ENCODE data around the gene TXNDC2. TPM values are rescaled to one million over a fixed set of nuclear protein-coding genes. Genes with fewer than 3 reads are reported as not detected.
A peak's percentile ranks its signal among the peaks of the same experiment; 100 is the strongest.

Gene TXNDC2
- total RNA-seq, 2 donors from 2014 or later, result 0.35 to 8.8 TPM

- DNase-seq (ENCODE audit: low spot score) (no peak), ATAC-seq (ENCODE audit: insufficient number of reproducible peaks, low FRiP score, low read depth) (no peak)
- H3K4me1 ChIP-seq (ENCODE audit: control insufficient read depth in 1 of 2, low read depth in 2 of 2), result peaks cover 68 to 95% of the 10 kb centered on the region in 2 donors
- H3K27ac ChIP-seq, result peak overlapping the region in 1 of 2 donors; percentile 83
- H3K36me3 ChIP-seq, result no peaks in the 10 kb centered on the region
- H3K27me3 ChIP-seq (replicated peaks; ENCODE audit: insufficient read depth), result no peaks in the 10 kb centered on the region
- no peaks in the 10 kb centered on the region for H3K9me3 ChIP-seq
- TF ChIP-seq CTCF (IDR thresholded peaks at IDR 0.05), result no peak
- H3K4me3 ChIP-seq, result no peak overlapping the region
Observed at GRCh38 chr18:9927392-9928063, 41.8 kb downstream of the TXNDC2 start.

GRCh38 chr18:9928646-9929259 is 43.0 kb downstream of the TXNDC2 start:
- H3K9me3 ChIP-seq, result no peaks in the 10 kb centered on the region
- H3K36me3 ChIP-seq, result no peaks in the 10 kb centered on the region
- peaks cover 57 to 87% of the 10 kb centered on the region in 2 donors for H3K4me1 ChIP-seq (ENCODE audit: control insufficient read depth in 1 of 2, low read depth in 2 of 2)
- H3K4me3 ChIP-seq, result no peak overlapping the region
- ATAC-seq (ENCODE audit: insufficient number of reproducible peaks, low FRiP score, low read depth), result no peak
- H3K27ac ChIP-seq, result peak overlapping the region in 1 of 2 donors; percentile 35
- no peaks in the 10 kb centered on the region for H3K27me3 ChIP-seq (replicated peaks; ENCODE audit: insufficient read depth)
- DNase-seq (ENCODE audit: low spot score), result no peak
- TF ChIP-seq CTCF (IDR thresholded peaks at IDR 0.05), result no peak

- Histone ChIP-seq H3K36me3 (no peaks in the 10 kb centered on the region), H3K27me3 (replicated peaks; ENCODE audit: insufficient read depth) (no peaks in the 10 kb centered on the region), H3K4me1 (ENCODE audit: control insufficient read depth in 1 of 2, low read depth in 2 of 2) (peaks cover 49 to 73% of the 10 kb centered on the region in 2 donors), H3K27ac (no peak overlapping the region), H3K4me3 (no peak overlapping the region), H3K9me3 (no peaks in the 10 kb centered on the region)
- TF ChIP-seq CTCF (IDR thresholded peaks at IDR 0.05), result no peak
- no peak for ATAC-seq (ENCODE audit: insufficient number of reproducible peaks, low FRiP score, low read depth)
- no peak for DNase-seq (ENCODE audit: low spot score)
Observed at GRCh38 chr18:9930299-9930884, 44.6 kb downstream of the TXNDC2 start.

GRCh38 chr18:9931146-9931545 is 45.4 kb downstream of the TXNDC2 start:
- no peaks in the 10 kb centered on the region for H3K36me3 ChIP-seq
- no peak for TF ChIP-seq CTCF (IDR thresholded peaks at IDR 0.05)
- H3K4me3 ChIP-seq, result no peak overlapping the region
- no peak overlapping the region for H3K27ac ChIP-seq
- DNase-seq (ENCODE audit: low spot score) (no peak), ATAC-seq (ENCODE audit: insufficient number of reproducible peaks, low FRiP score, low read depth) (no peak)
- H3K9me3 ChIP-seq, result no peaks in the 10 kb centered on the region
- H3K27me3 ChIP-seq (replicated peaks; ENCODE audit: insufficient read depth), result no peaks in the 10 kb centered on the region
- H3K4me1 ChIP-seq (ENCODE audit: control insufficient read depth in 1 of 2, low read depth in 2 of 2), result peaks cover 42 to 66% of the 10 kb centered on the region in 2 donors

- Histone ChIP-seq H3K27me3 (replicated peaks; ENCODE audit: insufficient read depth) (no peaks in the 10 kb centered on the region), H3K27ac (no peak overlapping the region), H3K9me3 (no peaks in the 10 kb centered on the region), H3K4me1 (ENCODE audit: control insufficient read depth in 1 of 2, low read depth in 2 of 2) (peaks cover 36 to 61% of the 10 kb centered on the region in 2 donors), H3K36me3 (peaks cover 4% of the 10 kb centered on the region), H3K4me3 (no peak overlapping the region)
- no peak for ATAC-seq (ENCODE audit: insufficient number of reproducible peaks, low FRiP score, low read depth)
- TF ChIP-seq CTCF (IDR thresholded peaks at IDR 0.05), result no peak
- no peak for DNase-seq (ENCODE audit: low spot score)
Observed at GRCh38 chr18:9931678-9932077, 45.9 kb downstream of the TXNDC2 start.
